H1 (cell line): ENCODE measurements around the gene DIP2C. TPM values are rescaled to one million over a fixed set of nuclear protein-coding genes. Genes with fewer than 3 reads are reported as not detected.

ENCODE experiments used
- CTCF ChIP-seq, 3 experiments: IDR thresholded peaks; 1 replicate in 2 of 3; 2 replicates in 1 of 3; pipeline versions ENCODE4 v1.5.1 to v1.6.1; 2011; ENCODE audit warnings: low read length in 3 of 3, mild to moderate bottlenecking in 3 of 3, inconsistent platforms in 2 of 3, low read depth in 1 of 3, moderate library complexity in 1 of 3; ENCODE audit not compliant: insufficient read depth in 1 of 3; ENCODE audit errors: control extremely low read depth in 1 of 3
- HDAC6 ChIP-seq: IDR thresholded peaks from one replicate; pipeline ENCODE4 v1.7.1; 2012; ENCODE audit warnings: low read depth, mild to moderate bottlenecking, inconsistent platforms, low read length, moderate library complexity
- POU5F1 ChIP-seq: IDR thresholded peaks from 2 replicates; pipeline ENCODE4 v1.6.1; 2011; ENCODE audit warnings: low read depth, mild to moderate bottlenecking, low read length, moderate library complexity
- SRF ChIP-seq: IDR thresholded peaks from 2 replicates; pipeline ENCODE4 v1.6.1; 2011; ENCODE audit warnings: mild to moderate bottlenecking, low read depth, low read length, moderate library complexity
- SUZ12 ChIP-seq: fragments of 200-600 bp; sonication (generic); IDR thresholded peaks from 2 replicates; pipeline ENCODE4 v1.6.1; 2012; ENCODE audit warnings: mild to moderate bottlenecking, inconsistent platforms, low read length, moderate library complexity, mixed read lengths
- polyA plus RNA-seq, 7 experiments: library from polyadenylated mRNA; depleted of rRNA in 3 of 7; stranded (reverse) in 5 of 7; unstranded in 2 of 7; fragments of >200 nt in 5 of 7; fragments of 200-250 nt in 2 of 7; gene quantifications; 1 replicate in 5 of 7; 2 replicates in 1 of 7; 4 replicates in 1 of 7; pipeline versions ENCODE4 v1.2.1 to v1.2.3, GENCODE V29; 2011 to 2013; ENCODE audit warnings: missing spikeins in 2 of 7, mixed read lengths in 2 of 7
- total RNA-seq: library from RNA; stranded (reverse); fragmentation: NEBNext Ultra II Directional; extraction: Animal tissue kit (Norgen Biotek cat#: 25700); gene quantifications from 2 replicates; pipeline ENCODE4 v1.2.1, GENCODE V29; 2021

DIP2C gene
- total and polyA plus RNA-seq, 2 of the 8 experiments (the other 6 are each of a cell fraction or from before 2014, with no cell fraction given), result 3.8 to 9.3 TPM

GRCh38 chr10:640673-641045 is 48.8 kb downstream of the DIP2C start (continued):
- TF ChIP-seq CTCF (IDR thresholded peaks at IDR 0.05; ENCODE audit: control extremely low read depth in 1 of 3, insufficient read depth in 1 of 3, low read depth in 1 of 3, low read length in 3 of 3), result no peak
- no peak for TF ChIP-seq SRF
- no peak for TF ChIP-seq HDAC6
- TF ChIP-seq SUZ12, result no peak
- TF ChIP-seq POU5F1, result no peak
